Measurements from ENCODE around the gene HPSE2.

HPSE2 gene

GRCh38 chr10:98694883-98695282 lies 540.8 kb downstream of the HPSE2 start:
- Histone ChIP-seq H3K4me1 (ENCODE audit: control insufficient read depth, insufficient read depth, low read length, poor library complexity, severe bottlenecking) (no peaks in the 10 kb centered on the region), H3K27ac (ENCODE audit: low read depth, low read length, severe bottlenecking) (no peak overlapping the region), H3K36me3 (ENCODE audit: control insufficient read depth, insufficient read depth, low read length) (no peaks in the 10 kb centered on the region), H3K9me3 (ENCODE audit: control insufficient read depth, low read length) (no peaks in the 10 kb centered on the region), H3K4me3 (ENCODE audit: extremely low read depth, insufficient read depth, low read length, poor library complexity, severe bottlenecking) (no peak overlapping the region)

GRCh38 chr10:98694014-98694413 lies 541.6 kb downstream of the HPSE2 start:
- H3K4me1 ChIP-seq (ENCODE audit: control insufficient read depth, insufficient read depth, low read length, poor library complexity, severe bottlenecking), result no peaks in the 10 kb centered on the region
- H3K36me3 ChIP-seq (ENCODE audit: control insufficient read depth, insufficient read depth, low read length), result no peaks in the 10 kb centered on the region
- H3K27ac ChIP-seq (ENCODE audit: low read depth, low read length, severe bottlenecking), result no peak overlapping the region
- no peaks in the 10 kb centered on the region for H3K9me3 ChIP-seq (ENCODE audit: control insufficient read depth, low read length)
- no peak overlapping the region for H3K4me3 ChIP-seq (ENCODE audit: extremely low read depth, insufficient read depth, low read length, poor library complexity, severe bottlenecking)
- 77 to 100% methylated on average over 1 of the region's 2 CpGs for WGBS, 2 experiments (ENCODE audit: insufficient coverage in 2 of 2)

GRCh38 chr10:98687685-98688084 lies 548.0 kb downstream of the HPSE2 start:
- Histone ChIP-seq H3K9me3 (ENCODE audit: control insufficient read depth, low read length) (no peaks in the 10 kb centered on the region), H3K36me3 (ENCODE audit: control insufficient read depth, insufficient read depth, low read length) (no peaks in the 10 kb centered on the region), H3K4me1 (ENCODE audit: control insufficient read depth, insufficient read depth, low read length, poor library complexity, severe bottlenecking) (no peaks in the 10 kb centered on the region), H3K27ac (ENCODE audit: low read depth, low read length, severe bottlenecking) (no peak overlapping the region), H3K4me3 (ENCODE audit: extremely low read depth, insufficient read depth, low read length, poor library complexity, severe bottlenecking) (no peak overlapping the region)
- WGBS, 2 experiments (ENCODE audit: insufficient coverage in 2 of 2), result no CpG with 5 or more reads among the region's 1 CpG

GRCh38 chr10:98684019-98684899 lies 551.4 kb downstream of the HPSE2 start:
- H3K4me3 ChIP-seq (ENCODE audit: extremely low read depth, insufficient read depth, low read length, poor library complexity, severe bottlenecking), result no peak overlapping the region
- no peaks in the 10 kb centered on the region for H3K9me3 ChIP-seq (ENCODE audit: control insufficient read depth, low read length)
- no peaks in the 10 kb centered on the region for H3K4me1 ChIP-seq (ENCODE audit: control insufficient read depth, insufficient read depth, low read length, poor library complexity, severe bottlenecking)
- H3K36me3 ChIP-seq (ENCODE audit: control insufficient read depth, insufficient read depth, low read length), result no peaks in the 10 kb centered on the region
- WGBS, 2 experiments (ENCODE audit: insufficient coverage in 2 of 2), result 44 to 62% methylated on average over 2 to 3 of the region's 3 CpGs
- H3K27ac ChIP-seq (ENCODE audit: low read depth, low read length, severe bottlenecking), result no peak overlapping the region

GRCh38 chr10:98676895-98677294 lies 558.8 kb downstream of the HPSE2 start:
- Histone ChIP-seq H3K27ac (ENCODE audit: low read depth, low read length, severe bottlenecking) (no peak overlapping the region), H3K4me1 (ENCODE audit: control insufficient read depth, insufficient read depth, low read length, poor library complexity, severe bottlenecking) (no peaks in the 10 kb centered on the region)

GRCh38 chr10:98675902-98676301 lies 559.8 kb downstream of the HPSE2 start:
- H3K4me1 ChIP-seq (ENCODE audit: control insufficient read depth, insufficient read depth, low read length, poor library complexity, severe bottlenecking), result no peaks in the 10 kb centered on the region
- 100% methylated on average over 1 of the region's 4 CpGs; no CpG with 5 or more reads in 1 of the 2 experiments for WGBS, 2 experiments (ENCODE audit: insufficient coverage in 2 of 2)
- no peak overlapping the region for H3K4me3 ChIP-seq (ENCODE audit: extremely low read depth, insufficient read depth, low read length, poor library complexity, severe bottlenecking)
- H3K9me3 ChIP-seq (ENCODE audit: control insufficient read depth, low read length), result no peaks in the 10 kb centered on the region
- H3K36me3 ChIP-seq (ENCODE audit: control insufficient read depth, insufficient read depth, low read length), result no peaks in the 10 kb centered on the region
- H3K27ac ChIP-seq (ENCODE audit: low read depth, low read length, severe bottlenecking), result no peak overlapping the region

More at GRCh38 chr10:98676895-98677294, 558.8 kb downstream of the HPSE2 start:
- Histone ChIP-seq H3K36me3 (ENCODE audit: control insufficient read depth, insufficient read depth, low read length) (no peaks in the 10 kb centered on the region), H3K4me3 (ENCODE audit: extremely low read depth, insufficient read depth, low read length, poor library complexity, severe bottlenecking) (no peak overlapping the region), H3K9me3 (ENCODE audit: control insufficient read depth, low read length) (no peaks in the 10 kb centered on the region)

- Histone ChIP-seq H3K27ac (ENCODE audit: low read depth, low read length, severe bottlenecking) (no peak overlapping the region), H3K36me3 (ENCODE audit: control insufficient read depth, insufficient read depth, low read length) (no peaks in the 10 kb centered on the region), H3K4me1 (ENCODE audit: control insufficient read depth, insufficient read depth, low read length, poor library complexity, severe bottlenecking) (no peaks in the 10 kb centered on the region), H3K9me3 (ENCODE audit: control insufficient read depth, low read length) (no peaks in the 10 kb centered on the region), H3K4me3 (ENCODE audit: extremely low read depth, insufficient read depth, low read length, poor library complexity, severe bottlenecking) (no peak overlapping the region)
- WGBS, 2 experiments (ENCODE audit: insufficient coverage in 2 of 2), result 92 to 100% methylated on average over 1 of the region's 1 CpG
Observed at GRCh38 chr10:98673171-98673782, 562.4 kb downstream of the HPSE2 start.

- Histone ChIP-seq H3K36me3 (ENCODE audit: control insufficient read depth, insufficient read depth, low read length) (no peaks in the 10 kb centered on the region), H3K27ac (ENCODE audit: low read depth, low read length, severe bottlenecking) (no peak overlapping the region), H3K4me3 (ENCODE audit: extremely low read depth, insufficient read depth, low read length, poor library complexity, severe bottlenecking) (no peak overlapping the region), H3K9me3 (ENCODE audit: control insufficient read depth, low read length) (peaks cover 13% of the 10 kb centered on the region), H3K4me1 (ENCODE audit: control insufficient read depth, insufficient read depth, low read length, poor library complexity, severe bottlenecking) (no peaks in the 10 kb centered on the region)
- 100% methylated on average over 1 of the region's 1 CpG for WGBS, 2 experiments (ENCODE audit: insufficient coverage in 2 of 2)
Observed at GRCh38 chr10:98667081-98667480, 568.6 kb downstream of the HPSE2 start.

- peaks cover 13% of the 10 kb centered on the region for H3K9me3 ChIP-seq (ENCODE audit: control insufficient read depth, low read length)
- H3K36me3 ChIP-seq (ENCODE audit: control insufficient read depth, insufficient read depth, low read length), result no peaks in the 10 kb centered on the region
- no peak overlapping the region for H3K27ac ChIP-seq (ENCODE audit: low read depth, low read length, severe bottlenecking)
- no peak overlapping the region for H3K4me3 ChIP-seq (ENCODE audit: extremely low read depth, insufficient read depth, low read length, poor library complexity, severe bottlenecking)
- H3K4me1 ChIP-seq (ENCODE audit: control insufficient read depth, insufficient read depth, low read length, poor library complexity, severe bottlenecking), result no peaks in the 10 kb centered on the region
Observed at GRCh38 chr10:98666276-98666675, 569.4 kb downstream of the HPSE2 start.

GRCh38 chr10:98664329-98665042 lies 571.2 kb downstream of the HPSE2 start:
- Histone ChIP-seq H3K36me3 (ENCODE audit: control insufficient read depth, insufficient read depth, low read length) (no peaks in the 10 kb centered on the region), H3K4me3 (ENCODE audit: extremely low read depth, insufficient read depth, low read length, poor library complexity, severe bottlenecking) (no peak overlapping the region), H3K9me3 (ENCODE audit: control insufficient read depth, low read length) (peaks cover 13% of the 10 kb centered on the region), H3K4me1 (ENCODE audit: control insufficient read depth, insufficient read depth, low read length, poor library complexity, severe bottlenecking) (no peaks in the 10 kb centered on the region), H3K27ac (ENCODE audit: low read depth, low read length, severe bottlenecking) (no peak overlapping the region)
- WGBS, 2 experiments (ENCODE audit: insufficient coverage in 2 of 2), result 43 to 67% methylated on average over 5 to 13 of the region's 13 CpGs

- H3K9me3 ChIP-seq (ENCODE audit: control insufficient read depth, low read length), result peaks cover 2% of the 10 kb centered on the region
- H3K36me3 ChIP-seq (ENCODE audit: control insufficient read depth, insufficient read depth, low read length), result no peaks in the 10 kb centered on the region
- H3K4me3 ChIP-seq (ENCODE audit: extremely low read depth, insufficient read depth, low read length, poor library complexity, severe bottlenecking), result no peak overlapping the region
- H3K4me1 ChIP-seq (ENCODE audit: control insufficient read depth, insufficient read depth, low read length, poor library complexity, severe bottlenecking), result no peaks in the 10 kb centered on the region
- no peak overlapping the region for H3K27ac ChIP-seq (ENCODE audit: low read depth, low read length, severe bottlenecking)
Observed at GRCh38 chr10:98659951-98660350, 575.7 kb downstream of the HPSE2 start.

All from mesodermal cell (in vitro differentiated cells).